ENCODE results near the gene PIAS4.

The PIAS4 gene

DNA sequence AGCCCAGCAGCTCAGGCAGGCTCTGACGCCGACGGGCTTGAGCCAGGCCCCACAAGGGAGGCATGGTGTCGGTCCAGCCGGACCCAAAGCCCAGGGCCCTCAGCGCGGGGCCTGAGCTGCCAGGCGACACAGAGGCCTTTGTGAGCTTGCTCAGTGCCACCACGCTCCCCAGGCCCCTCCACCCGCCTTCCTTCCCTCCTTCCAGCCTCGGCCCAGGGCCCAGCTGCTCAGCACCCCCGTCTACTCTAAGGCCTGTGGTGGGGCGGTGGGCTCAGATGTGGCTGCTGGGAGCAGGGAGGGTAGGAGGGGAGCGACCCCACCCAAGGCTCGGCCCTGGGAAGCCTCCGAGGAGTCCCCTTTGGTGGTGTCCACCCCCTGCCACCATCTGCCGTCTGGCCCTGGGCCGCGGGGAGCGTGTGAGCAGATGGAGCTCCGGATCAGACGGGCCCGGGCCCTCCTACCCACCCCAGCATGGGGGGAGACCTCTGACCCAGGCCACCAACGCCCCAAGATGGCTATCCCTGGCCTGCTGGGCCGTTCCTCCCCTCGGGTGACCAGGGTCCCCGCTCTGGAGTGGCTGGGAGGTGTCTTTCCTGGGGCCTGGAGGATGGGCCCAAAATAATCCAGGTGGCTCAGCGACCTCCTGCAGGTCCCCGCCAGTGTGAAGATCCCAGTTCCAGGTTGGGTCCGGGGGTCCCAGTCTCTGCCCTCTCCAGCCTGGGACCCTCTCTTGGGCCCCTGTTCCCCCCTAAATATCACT, 51.3 kb downstream of the PIAS4 start:
- Histone ChIP-seq H3K9me3 (ENCODE audit: control insufficient read depth, insufficient read depth, low read depth, low read length) (no peaks in the 10 kb centered on the region), H3K4me3 (ENCODE audit: low read depth, low read length) (no peak overlapping the region), H3K36me3 (ENCODE audit: control insufficient read depth in 2 of 2, insufficient read depth in 1 of 2, low read length in 2 of 2) (peaks cover 5 to 41% of the 10 kb centered on the region in 2 experiments; a peak in 2 of 3 replicates), H3K27ac (ENCODE audit: extremely low read depth, low read depth, low read length) (peak overlapping the region; percentile 1; the same call in 1 of the 2 replicates), H3K4me1 (ENCODE audit: control insufficient read depth, insufficient read depth, low read length) (0 out of 2 replicates have a peak, but pooled peaks cover 4% of the 10 kb centered on the region)
- TF ChIP-seq ZBTB21 (tag by site-specific recombination; IDR thresholded peaks at IDR 0.05) (no peak), ZNF335 (tag by site-specific recombination; conservative IDR thresholded peaks at IDR 0.05) (0 out of 2 replicates have a peak, but pooled peaks have one; percentile 9), ZFP3 (tag by site-specific recombination; IDR thresholded peaks at IDR 0.05; ENCODE audit: low read depth) (no peak), ZNF791 (tag by site-specific recombination; IDR thresholded peaks at IDR 0.05) (no peak), HOXC10 (CRISPR knock-in tag; IDR thresholded peaks at IDR 0.05) (no peak), ZNF211 (tag by site-specific recombination; IDR thresholded peaks at IDR 0.05; ENCODE audit: low read depth) (no peak), ZNF391 (tag by site-specific recombination; IDR thresholded peaks at IDR 0.05; ENCODE audit: borderline replicate concordance, low read depth) (no peak), ZBTB17 (tag by site-specific recombination; IDR thresholded peaks at IDR 0.05) (no peak), YY2 (tag by site-specific recombination; IDR thresholded peaks at IDR 0.05) (no peak), GLIS2 (tag by site-specific recombination; IDR thresholded peaks at IDR 0.05) (peak; percentile 17; the same call in 1 of the 2 replicates), ZSCAN23 (tag by site-specific recombination; IDR thresholded peaks at IDR 0.05) (no peak), ZNF785 (tag by site-specific recombination; IDR thresholded peaks at IDR 0.05) (no peak), ZNF10 (tag by site-specific recombination; IDR thresholded peaks at IDR 0.05) (no peak), ZNF626 (tag by site-specific recombination; IDR thresholded peaks at IDR 0.05) (no peak)
- TF ChIP-seq, protein P1, sequence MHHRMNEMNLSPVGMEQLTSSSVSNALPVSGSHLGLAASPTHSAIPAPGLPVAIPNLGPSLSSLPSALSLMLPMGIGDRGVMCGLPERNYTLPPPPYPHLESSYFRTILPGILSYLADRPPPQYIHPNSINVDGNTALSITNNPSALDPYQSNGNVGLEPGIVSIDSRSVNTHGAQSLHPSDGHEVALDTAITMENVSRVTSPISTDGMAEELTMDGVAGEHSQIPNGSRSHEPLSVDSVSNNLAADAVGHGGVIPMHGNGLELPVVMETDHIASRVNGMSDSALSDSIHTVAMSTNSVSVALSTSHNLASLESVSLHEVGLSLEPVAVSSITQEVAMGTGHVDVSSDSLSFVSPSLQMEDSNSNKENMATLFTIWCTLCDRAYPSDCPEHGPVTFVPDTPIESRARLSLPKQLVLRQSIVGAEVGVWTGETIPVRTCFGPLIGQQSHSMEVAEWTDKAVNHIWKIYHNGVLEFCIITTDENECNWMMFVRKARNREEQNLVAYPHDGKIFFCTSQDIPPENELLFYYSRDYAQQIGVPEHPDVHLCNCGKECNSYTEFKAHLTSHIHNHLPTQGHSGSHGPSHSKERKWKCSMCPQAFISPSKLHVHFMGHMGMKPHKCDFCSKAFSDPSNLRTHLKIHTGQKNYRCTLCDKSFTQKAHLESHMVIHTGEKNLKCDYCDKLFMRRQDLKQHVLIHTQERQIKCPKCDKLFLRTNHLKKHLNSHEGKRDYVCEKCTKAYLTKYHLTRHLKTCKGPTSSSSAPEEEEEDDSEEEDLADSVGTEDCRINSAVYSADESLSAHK (tag by site-specific recombination; IDR thresholded peaks at IDR 0.05) = no peak
- TF ChIP-seq, protein P2, sequence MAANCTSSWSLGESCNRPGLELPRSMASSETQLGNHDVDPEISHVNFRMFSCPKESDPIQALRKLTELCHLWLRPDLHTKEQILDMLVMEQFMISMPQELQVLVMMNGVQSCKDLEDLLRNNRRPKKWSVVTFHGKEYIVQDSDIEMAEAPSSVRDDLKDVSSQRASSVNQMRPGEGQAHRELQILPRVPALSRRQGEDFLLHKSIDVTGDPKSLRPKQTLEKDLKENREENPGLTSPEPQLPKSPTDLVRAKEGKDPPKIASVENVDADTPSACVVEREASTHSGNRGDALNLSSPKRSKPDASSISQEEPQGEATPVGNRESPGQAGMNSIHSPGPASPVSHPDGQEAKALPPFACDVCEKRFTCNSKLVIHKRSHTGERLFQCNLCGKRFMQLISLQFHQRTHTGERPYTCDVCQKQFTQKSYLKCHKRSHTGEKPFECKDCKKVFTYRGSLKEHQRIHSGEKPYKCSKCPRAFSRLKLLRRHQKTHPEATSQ (tag by site-specific recombination; IDR thresholded peaks at IDR 0.05) = no peak
- TF ChIP-seq, protein P3, sequence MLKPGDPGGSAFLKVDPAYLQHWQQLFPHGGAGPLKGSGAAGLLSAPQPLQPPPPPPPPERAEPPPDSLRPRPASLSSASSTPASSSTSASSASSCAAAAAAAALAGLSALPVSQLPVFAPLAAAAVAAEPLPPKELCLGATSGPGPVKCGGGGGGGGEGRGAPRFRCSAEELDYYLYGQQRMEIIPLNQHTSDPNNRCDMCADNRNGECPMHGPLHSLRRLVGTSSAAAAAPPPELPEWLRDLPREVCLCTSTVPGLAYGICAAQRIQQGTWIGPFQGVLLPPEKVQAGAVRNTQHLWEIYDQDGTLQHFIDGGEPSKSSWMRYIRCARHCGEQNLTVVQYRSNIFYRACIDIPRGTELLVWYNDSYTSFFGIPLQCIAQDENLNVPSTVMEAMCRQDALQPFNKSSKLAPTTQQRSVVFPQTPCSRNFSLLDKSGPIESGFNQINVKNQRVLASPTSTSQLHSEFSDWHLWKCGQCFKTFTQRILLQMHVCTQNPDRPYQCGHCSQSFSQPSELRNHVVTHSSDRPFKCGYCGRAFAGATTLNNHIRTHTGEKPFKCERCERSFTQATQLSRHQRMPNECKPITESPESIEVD (tag by site-specific recombination; IDR thresholded peaks at IDR 0.05) = no peak
- TF ChIP-seq, protein P4, sequence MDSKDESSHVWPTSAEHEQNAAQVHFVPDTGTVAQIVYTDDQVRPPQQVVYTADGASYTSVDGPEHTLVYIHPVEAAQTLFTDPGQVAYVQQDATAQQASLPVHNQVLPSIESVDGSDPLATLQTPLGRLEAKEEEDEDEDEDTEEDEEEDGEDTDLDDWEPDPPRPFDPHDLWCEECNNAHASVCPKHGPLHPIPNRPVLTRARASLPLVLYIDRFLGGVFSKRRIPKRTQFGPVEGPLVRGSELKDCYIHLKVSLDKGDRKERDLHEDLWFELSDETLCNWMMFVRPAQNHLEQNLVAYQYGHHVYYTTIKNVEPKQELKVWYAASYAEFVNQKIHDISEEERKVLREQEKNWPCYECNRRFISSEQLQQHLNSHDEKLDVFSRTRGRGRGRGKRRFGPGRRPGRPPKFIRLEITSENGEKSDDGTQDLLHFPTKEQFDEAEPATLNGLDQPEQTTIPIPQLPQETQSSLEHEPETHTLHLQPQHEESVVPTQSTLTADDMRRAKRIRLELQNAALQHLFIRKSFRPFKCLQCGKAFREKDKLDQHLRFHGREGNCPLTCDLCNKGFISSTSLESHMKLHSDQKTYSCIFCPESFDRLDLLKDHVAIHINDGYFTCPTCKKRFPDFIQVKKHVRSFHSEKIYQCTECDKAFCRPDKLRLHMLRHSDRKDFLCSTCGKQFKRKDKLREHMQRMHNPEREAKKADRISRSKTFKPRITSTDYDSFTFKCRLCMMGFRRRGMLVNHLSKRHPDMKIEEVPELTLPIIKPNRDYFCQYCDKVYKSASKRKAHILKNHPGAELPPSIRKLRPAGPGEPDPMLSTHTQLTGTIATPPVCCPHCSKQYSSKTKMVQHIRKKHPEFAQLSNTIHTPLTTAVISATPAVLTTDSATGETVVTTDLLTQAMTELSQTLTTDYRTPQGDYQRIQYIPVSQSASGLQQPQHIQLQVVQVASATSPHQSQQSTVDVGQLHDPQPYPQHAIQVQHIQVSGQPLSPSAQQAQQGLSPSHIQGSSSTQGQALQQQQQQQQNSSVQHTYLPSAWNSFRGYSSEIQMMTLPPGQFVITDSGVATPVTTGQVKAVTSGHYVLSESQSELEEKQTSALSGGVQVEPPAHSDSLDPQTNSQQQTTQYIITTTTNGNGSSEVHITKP (tag by site-specific recombination; IDR thresholded peaks at IDR 0.05) = peak; percentile 22; the same call in 1 of the 2 replicates
- TF ChIP-seq, protein P5, sequence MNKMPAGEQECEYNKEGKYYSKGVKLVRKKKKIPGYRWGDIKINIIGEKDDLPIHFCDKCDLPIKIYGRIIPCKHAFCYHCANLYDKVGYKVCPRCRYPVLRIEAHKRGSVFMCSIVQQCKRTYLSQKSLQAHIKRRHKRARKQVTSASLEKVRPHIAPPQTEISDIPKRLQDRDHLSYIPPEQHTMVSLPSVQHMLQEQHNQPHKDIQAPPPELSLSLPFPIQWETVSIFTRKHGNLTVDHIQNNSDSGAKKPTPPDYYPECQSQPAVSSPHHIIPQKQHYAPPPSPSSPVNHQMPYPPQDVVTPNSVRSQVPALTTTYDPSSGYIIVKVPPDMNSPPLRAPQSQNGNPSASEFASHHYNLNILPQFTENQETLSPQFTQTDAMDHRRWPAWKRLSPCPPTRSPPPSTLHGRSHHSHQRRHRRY (tag by site-specific recombination; IDR thresholded peaks at IDR 0.05) = no peak
- ChIA-PET POLR2A (interaction anchor here (2.2 kb wide), 1 partner anchor 73 kb away, joined by 8 read pairs; the partner anchor contains the start of gene EEF2), CTCF (interaction anchor here (0.7 kb wide), 1 partner anchor 514 kb away, joined by 3 read pairs; no protein-coding TSS in a partner anchor)

Measured in HEK293 (cell line).